Stomach (tissue), 9 donors: ENCODE measurements around the gene SMIM38. TPM values are rescaled to one million over a fixed set of nuclear protein-coding genes. Genes with fewer than 3 reads are reported as not detected.
"Not testable (repeated sequence)": the region's sequence is repeated elsewhere in the genome, so short reads cannot be mapped to it uniquely, and the experiment has no call there.

ENCODE experiments used
- DNase-seq, 2 donors: peaks; one replicate each; pipeline versions ENCODE4 v3.0.0 to v3.0.0-alpha.2; 2013 to 2019
- H3K27ac ChIP-seq, 5 donors: fragments of 200-600 bp in 4 of 5; sonication (generic) in 4 of 5; one replicate each; pipeline ENCODE4 v1.5.1; 2013 to 2019; ENCODE audit warnings: mild to moderate bottlenecking in 1 of 5, moderate library complexity in 1 of 5
- H3K27me3 ChIP-seq, 3 donors: fragments of 200-600 bp; sonication (generic); one replicate each; pipeline ENCODE4 v1.5.1; 2017 to 2019; ENCODE audit warnings: mixed run types in 1 of 3
- H3K36me3 ChIP-seq, 4 donors: fragments of 200-600 bp; sonication (generic); 1 replicate in 3 of 4; 2 replicates in 1 of 4; pipeline ENCODE4 v1.5.1; 2016 to 2019
- H3K4me1 ChIP-seq, 4 donors: fragments of 200-600 bp; sonication (generic); one replicate each; pipeline ENCODE4 v1.5.1; 2016 to 2019
- H3K4me3 ChIP-seq, 4 donors: fragments of 200-600 bp; sonication (generic) in 3 of 4; one replicate each; pipeline ENCODE4 v1.5.1; 2016 to 2019; ENCODE audit warnings: mild to moderate bottlenecking in 1 of 4
- H3K9me3 ChIP-seq, 4 donors: fragments of 200-600 bp; sonication (generic); one replicate each; pipeline ENCODE4 v1.5.1; 2016 to 2019
- CTCF ChIP-seq, 7 experiments: fragments of 450-650 bp in 4 of 7; fragments of 200-600 bp in 3 of 7; sonication (generic) in 3 of 7; IDR thresholded peaks; one replicate each; pipeline ENCODE4 v1.5.1; 2016 to 2019; ENCODE audit warnings: antibody characterized with exemption in 7 of 7, control low read depth in 2 of 7, mild to moderate bottlenecking in 1 of 7
- EP300 ChIP-seq: sonication (generic); formaldehyde crosslinking; IDR thresholded peaks from one replicate; pipeline ENCODE4 v1.6.1; 2017; ENCODE audit warnings: antibody characterized with exemption
- POLR2A ChIP-seq, 4 donors: fragments of 450-650 bp; IDR thresholded peaks; one replicate each; pipeline ENCODE4 v1.6.1; 2016; ENCODE audit warnings: antibody characterized with exemption in 4 of 4, control low read depth in 2 of 4, mild to moderate bottlenecking in 1 of 4, moderate library complexity in 1 of 4
- POLR2AphosphoS5 ChIP-seq, 3 donors: sonication (generic); formaldehyde crosslinking; IDR thresholded peaks; one replicate each; pipeline ENCODE4 v1.6.1; 2016; ENCODE audit warnings: antibody characterized with exemption in 3 of 3
- WGBS, 5 donors: extraction: QIAGEN DNeasy Blood & Tissue Kit in 3 of 5; methylation state at CpG; one replicate each; pipeline versions ENCODE4 v1.1.5 to v1.1.7; 2013 to 2018; 5-methylcytosine and 5-hydroxymethylcytosine counted together
- intact Hi-C: fragments of 100-400 bp; cut with DNase I; formaldehyde crosslinking; loops from one replicate; pipeline ENCODE4 v1.15.1; 2023; ENCODE audit warnings: low total_unique reads
- polyA plus RNA-seq, 3 donors: library from polyadenylated mRNA; stranded (reverse); fragments of 200-250 nt; gene quantifications; one replicate each; pipeline ENCODE4 v1.2.3, GENCODE V29; 2013
- total RNA-seq, 5 donors: library from RNA; depleted of rRNA; stranded (reverse); fragments of >200 nt; gene quantifications; one replicate each; pipeline versions ENCODE4 v1.1.0 to v1.2.3, GENCODE V29; 2014 to 2016
- donor health status: healthy with polysubstance abuse.
- donor health status: Bipolar disorder and iron deficiency.
- donor health status: healthy.

Gene SMIM38
- total and polyA plus RNA-seq, 8 donors, result 1.2 to 31.2 (median 9.3) TPM; not detected in 1

GRCh38 chr11:69145050-69145380 is 10.7 kb upstream of the SMIM38 start:
- H3K9me3 ChIP-seq, result peaks cover 0 to 19% (median 17%) of the 10 kb centered on the region in 4 donors
- peaks cover 0 to 39% (median 2%) of the 10 kb centered on the region in 4 donors for H3K36me3 ChIP-seq
- intact Hi-C loops, result no loop called here
- no peak for TF ChIP-seq CTCF (IDR thresholded peaks at IDR 0.05)
- TF ChIP-seq POLR2A (IDR thresholded peaks at IDR 0.05), result no peak
- no peak for TF ChIP-seq POLR2AphosphoS5 (IDR thresholded peaks at IDR 0.05)
- TF ChIP-seq EP300, result no peak
- no peak overlapping the region for H3K27ac ChIP-seq
- H3K4me3 ChIP-seq, result no peak overlapping the region
- H3K27me3 ChIP-seq, result no peaks in the 10 kb centered on the region
- no peaks in the 10 kb centered on the region for H3K4me1 ChIP-seq
- 71 to 78% (median 73%) methylated on average over 4 of the region's 4 CpGs for WGBS, 5 donors
- DNase-seq, result no peak

GRCh38 chr11:69148377-69148762 is 7.4 kb upstream of the SMIM38 start:
- Histone ChIP-seq H3K9me3 (peaks cover 0 to 19% (median 17%) of the 10 kb centered on the region in 4 donors), H3K27ac (no peak overlapping the region), H3K4me1 (no peaks in the 10 kb centered on the region), H3K27me3 (no peaks in the 10 kb centered on the region), H3K36me3 (peaks cover 0 to 34% (median 2%) of the 10 kb centered on the region in 4 donors), H3K4me3 (no peak overlapping the region)
- 95 to 98% (median 95%) methylated on average over 13 of the region's 13 CpGs for WGBS, 5 donors
- intact Hi-C loops, result no loop called here
- no peak for DNase-seq
- no peak for TF ChIP-seq CTCF (IDR thresholded peaks at IDR 0.05)
- TF ChIP-seq EP300, result no peak
- no peak for TF ChIP-seq POLR2A (IDR thresholded peaks at IDR 0.05)
- no peak for TF ChIP-seq POLR2AphosphoS5 (IDR thresholded peaks at IDR 0.05)

GRCh38 chr11:69148806-69149205 is 6.9 kb upstream of the SMIM38 start:
- Histone ChIP-seq H3K9me3 (peaks cover 0 to 19% (median 17%) of the 10 kb centered on the region in 4 donors), H3K27me3 (no peaks in the 10 kb centered on the region), H3K4me1 (no peaks in the 10 kb centered on the region), H3K4me3 (no peak overlapping the region), H3K36me3 (peaks cover 0 to 34% (median 2%) of the 10 kb centered on the region in 4 donors), H3K27ac (no peak overlapping the region)
- 88 to 94% (median 89%) methylated on average over 9 of the region's 9 CpGs for WGBS, 5 donors
- intact Hi-C loops, result no loop called here
- no peak for TF ChIP-seq CTCF (IDR thresholded peaks at IDR 0.05)
- TF ChIP-seq POLR2AphosphoS5 (IDR thresholded peaks at IDR 0.05), result no peak
- no peak for TF ChIP-seq EP300
- no peak for TF ChIP-seq POLR2A (IDR thresholded peaks at IDR 0.05)
- DNase-seq, result no peak

GRCh38 chr11:69149338-69150045 is 6.2 kb upstream of the SMIM38 start:
- H3K27ac ChIP-seq, result not testable (repeated sequence)

GRCh38 chr11:69150175-69150574 is 5.6 kb upstream of the SMIM38 start:
- TF ChIP-seq POLR2AphosphoS5 (IDR thresholded peaks at IDR 0.05) (no peak), EP300 (no peak), POLR2A (IDR thresholded peaks at IDR 0.05) (no peak), CTCF (IDR thresholded peaks at IDR 0.05) (no peak)
- Histone ChIP-seq H3K9me3 (peaks cover 0 to 19% (median 17%) of the 10 kb centered on the region in 4 donors), H3K4me3 (no peak overlapping the region), H3K36me3 (peaks cover 0 to 29% (median 2%) of the 10 kb centered on the region in 4 donors), H3K4me1 (no peaks in the 10 kb centered on the region), H3K27ac (no peak overlapping the region), H3K27me3 (peaks cover 0 to 6% (median 0%) of the 10 kb centered on the region in 3 donors)
- intact Hi-C loops, result no loop called here
- DNase-seq, result no peak
- WGBS, 5 donors, result 76 to 97% (median 91%) methylated on average over 3 of the region's 3 CpGs

More at GRCh38 chr11:69149338-69150045, 6.2 kb upstream of the SMIM38 start:
- Histone ChIP-seq H3K36me3 (peaks cover 0 to 34% (median 2%) of the 10 kb centered on the region in 4 donors), H3K9me3 (peaks cover 0 to 19% (median 17%) of the 10 kb centered on the region in 4 donors)
- H3K4me3 ChIP-seq, H3K4me1 ChIP-seq, H3K27me3 ChIP-seq, intact Hi-C loops, DNase-seq: not testable (repeated sequence)
- WGBS, 5 donors, result 87 to 93% (median 92%) methylated on average over 10 to 11 of the region's 11 CpGs
